Fibroblast of lung (primary cell): ENCODE measurements around the gene RHBDD3.

Experiments used
- CTCF ChIP-seq, 2 donors: IDR thresholded peaks in 1 of 2; conservative IDR thresholded peaks in 1 of 2; 1 replicate in 1 of 2; 2 replicates in 1 of 2; pipeline ENCODE4 v1.5.1; 2011 to 2012; ENCODE audit warnings: low read length in 2 of 2, control low read depth in 1 of 2, inconsistent platforms in 1 of 2, low read depth in 1 of 2, mild to moderate bottlenecking in 1 of 2
- EZH2 ChIP-seq: IDR thresholded peaks from 2 replicates; pipeline ENCODE4 v1.5.1; 2012; ENCODE audit warnings: low read length, control low read depth, mild to moderate bottlenecking; ENCODE audit errors: missing control alignments

GRCh38 chr22:29301716-29302401, 34.1 kb upstream of the RHBDD3 start:
- TF ChIP-seq CTCF (conservative IDR thresholded peaks at IDR 0.05 in 1 of 2, IDR thresholded peaks at IDR 0.05 in 1 of 2; ENCODE audit: low read depth in 1 of 2, low read length in 2 of 2) (no peak), EZH2 (no peak)
